HG03520 (cell line): ENCODE results near the gene ACKR2.
"Not testable (repeated sequence)": the region's sequence is repeated elsewhere in the genome, so short reads cannot be mapped to it uniquely, and the experiment has no call there.

Experiments
- ATAC-seq: cut with Tn5 transposase; IDR thresholded peaks from one replicate; pipeline ENCODE4 v1.9.1; 2021; ENCODE audit warnings: mild to moderate bottlenecking, moderate library complexity; ENCODE audit not compliant: unreplicated experiment

Gene ACKR2

DNA sequence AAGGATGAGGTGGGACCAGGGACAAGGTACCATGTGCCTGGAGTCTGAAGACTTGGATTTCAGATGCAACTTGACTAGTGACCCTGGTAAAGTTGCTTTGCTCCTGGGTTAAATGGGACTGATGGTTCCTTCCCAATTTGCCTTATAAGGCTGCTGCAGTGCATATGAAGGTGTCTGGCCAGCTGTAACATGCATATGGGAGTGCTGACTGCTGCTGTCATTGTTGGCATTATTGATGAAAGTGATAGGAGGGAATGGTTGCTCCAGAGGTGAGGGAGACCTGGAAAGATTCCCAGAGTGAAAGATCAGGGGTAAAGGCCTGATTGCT lies 45.9 kb downstream of the ACKR2 start:
- no peak for ATAC-seq

- ATAC-seq: no peak
Measured at GRCh38 chr3:42855547-42856380, 46.5 kb downstream of the ACKR2 start.

GRCh38 chr3:42856544-42856943 lies 47.3 kb downstream of the ACKR2 start:
- ATAC-seq: no peak

- ATAC-seq: no peak
Measured at GRCh38 chr3:42864321-42864950, 55.2 kb downstream of the ACKR2 start.

DNA sequence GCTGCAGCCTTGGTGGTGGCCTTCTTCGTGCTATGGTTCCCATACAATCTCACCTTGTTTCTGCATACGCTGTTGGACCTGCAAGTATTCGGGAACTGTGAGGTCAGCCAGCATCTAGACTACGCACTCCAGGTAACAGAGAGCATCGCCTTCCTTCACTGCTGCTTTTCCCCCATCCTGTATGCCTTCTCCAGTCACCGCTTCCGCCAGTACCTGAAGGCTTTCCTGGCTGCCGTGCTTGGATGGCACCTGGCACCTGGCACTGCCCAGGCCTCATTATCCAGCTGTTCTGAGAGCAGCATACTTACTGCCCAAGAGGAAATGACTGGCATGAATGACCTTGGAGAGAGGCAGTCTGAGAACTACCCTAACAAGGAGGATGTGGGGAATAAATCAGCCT lies 56.0 kb downstream of the ACKR2 start:
- ATAC-seq: no peak

- ATAC-seq: no peak
Measured at GRCh38 chr3:42867138-42867537, 57.9 kb downstream of the ACKR2 start.

DNA sequence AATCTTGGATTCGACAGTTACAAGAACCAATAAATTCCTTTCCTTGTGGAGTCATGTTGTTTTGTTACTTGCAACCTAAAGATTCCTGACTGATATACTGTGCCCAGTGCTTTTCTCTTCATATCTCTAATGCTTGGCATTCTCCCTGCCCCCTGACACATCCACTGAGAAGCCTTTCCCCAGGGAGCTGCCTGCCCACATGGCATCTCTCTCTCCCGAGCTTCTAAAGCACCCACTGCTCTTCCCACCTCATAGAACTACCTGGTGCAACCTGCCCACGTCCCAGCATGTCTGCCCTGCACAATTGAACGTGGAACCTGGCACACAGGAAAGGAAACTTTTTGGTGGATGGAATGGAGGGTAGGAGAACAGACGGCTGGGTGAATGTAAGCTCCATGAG lies 59.6 kb downstream of the ACKR2 start:
- ATAC-seq: no peak

DNA sequence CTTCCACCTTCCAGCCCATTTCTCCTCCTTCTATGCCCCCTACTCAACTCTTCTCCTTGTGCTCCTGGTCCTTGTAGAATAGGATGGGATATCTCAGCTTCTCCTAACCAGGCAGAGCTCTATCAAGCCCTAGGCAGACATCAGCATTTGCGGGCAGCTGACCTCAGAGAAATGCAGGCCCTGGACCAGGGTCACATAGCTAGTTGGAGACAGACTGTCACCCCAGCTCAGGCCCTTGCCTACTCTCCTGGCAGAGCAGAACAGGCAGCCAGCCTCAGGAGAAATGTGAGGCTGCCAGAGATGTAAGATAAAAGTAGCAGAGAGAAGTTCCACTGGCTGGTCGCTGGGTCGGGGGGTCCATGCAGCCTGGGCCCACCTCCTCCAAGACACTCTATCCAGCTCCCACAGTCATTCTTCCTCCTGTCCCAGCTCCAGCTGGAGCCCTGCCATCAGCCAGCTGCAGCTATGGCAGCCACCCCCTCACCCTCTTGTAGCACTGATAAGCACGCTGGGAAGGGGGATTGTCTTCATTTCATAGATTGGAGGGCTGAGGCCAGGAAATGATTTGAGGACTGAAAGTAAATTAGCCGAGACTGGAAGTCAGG lies 62.4 kb downstream of the ACKR2 start:
- no peak for ATAC-seq

- ATAC-seq: no peak
Measured at GRCh38 chr3:42872718-42873117, 63.5 kb downstream of the ACKR2 start.

DNA sequence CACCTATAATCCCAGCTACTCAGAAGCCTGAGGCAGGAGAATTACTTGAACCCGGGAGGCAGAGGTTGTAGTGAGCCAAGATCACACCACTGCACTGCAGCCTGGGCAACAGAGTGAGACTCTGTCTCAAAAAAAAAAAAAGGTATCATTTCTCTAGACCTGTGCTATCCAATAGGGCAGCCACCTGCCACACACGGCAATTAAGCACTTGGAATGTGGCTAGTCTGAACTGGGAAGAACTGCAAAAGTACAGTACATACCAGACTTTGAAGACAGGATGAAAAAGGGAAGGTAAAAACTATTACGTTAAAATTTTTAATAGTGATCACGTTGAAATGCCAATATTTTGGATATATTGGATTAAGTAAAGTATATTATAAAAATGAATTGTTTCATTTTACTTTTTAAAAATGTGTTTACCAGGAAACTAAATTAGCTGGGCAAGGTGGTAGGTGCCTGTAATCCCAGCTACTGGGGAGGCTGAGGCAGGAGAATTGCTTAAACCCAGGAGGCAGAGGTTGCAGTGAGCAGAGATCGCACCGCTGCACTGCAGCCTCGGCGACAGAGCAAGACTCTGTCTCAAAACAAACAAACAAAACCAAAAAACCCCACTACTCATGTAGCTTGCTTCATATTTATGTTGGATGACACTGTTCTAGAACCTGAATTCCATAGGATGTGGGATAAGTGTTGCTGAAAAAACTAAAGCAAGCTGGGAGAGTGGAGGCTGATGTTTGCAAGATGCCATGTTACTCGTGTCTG lies 64.2 kb downstream of the ACKR2 start:
- no peak for ATAC-seq

- ATAC-seq: no peak
Measured at GRCh38 chr3:42874749-42875148, 65.5 kb downstream of the ACKR2 start.

GRCh38 chr3:42875325-42876151 lies 66.3 kb downstream of the ACKR2 start, which contains the start of gene CYP8B1:
Gene CYP8B1 (minus strand): TSS chr3:42875879. CDS start chr3:42875816, 63 bp downstream.
- no peak for ATAC-seq

- no peak for ATAC-seq
Measured at GRCh38 chr3:42876401-42876800, 67.2 kb downstream of the ACKR2 start.

- no peak for ATAC-seq
Measured at GRCh38 chr3:42876940-42877720, 67.9 kb downstream of the ACKR2 start.

GRCh38 chr3:42877881-42878280 lies 68.6 kb downstream of the ACKR2 start:
- ATAC-seq: no peak

GRCh38 chr3:42880183-42880582 lies 70.9 kb downstream of the ACKR2 start:
- ATAC-seq: no peak

- peak; percentile 98 for ATAC-seq
Measured at GRCh38 chr3:42880601-42881451, 71.6 kb downstream of the ACKR2 start.

DNA sequence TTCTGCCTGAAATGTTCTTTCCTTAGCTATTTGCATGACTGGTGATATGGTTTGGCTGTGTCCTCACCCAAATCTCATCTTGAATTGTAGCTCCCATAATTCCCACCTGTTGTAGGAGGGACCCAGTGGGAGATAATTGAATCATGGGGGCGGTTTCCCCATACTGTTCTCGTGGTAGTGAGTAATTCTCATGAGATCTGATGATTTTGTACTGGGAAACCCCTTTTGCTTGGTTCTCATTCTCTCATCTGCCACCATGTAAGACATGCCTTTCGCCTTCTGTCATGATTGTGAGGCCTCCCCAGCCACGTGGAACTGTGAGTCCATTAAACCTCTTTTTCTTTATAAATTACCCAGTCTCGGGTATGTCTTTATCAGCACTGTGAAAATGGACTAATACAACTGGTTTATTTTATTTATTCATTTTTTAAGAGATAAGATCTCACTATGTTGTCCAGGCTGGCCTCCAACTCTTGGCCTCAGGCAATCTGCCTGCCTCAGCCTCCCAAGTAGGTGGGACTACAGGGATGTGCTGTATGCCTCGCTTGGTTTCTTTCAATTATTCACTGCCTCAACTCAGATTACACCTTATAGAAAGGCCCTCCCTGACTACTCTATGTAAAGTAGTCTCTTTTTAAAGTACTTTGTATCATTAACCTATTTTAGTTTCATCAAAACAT lies 74.1 kb downstream of the ACKR2 start:
- not testable (repeated sequence) for ATAC-seq
